HL-60/S4 (cell line): ENCODE results near the gene RNF223.
"Not testable (repeated sequence)": the region's sequence is repeated elsewhere in the genome, so short reads cannot be mapped to it uniquely, and the experiment has no call there.

Experiments
- in situ Hi-C: fragments of 300-500 bp; cut with MboI; formaldehyde crosslinking; loops from 2 replicates; pipeline ENCODE4 v1.14.3; 2022; ENCODE audit warnings: low sequenced_read_pairs

RNF223 gene

GRCh38 chr1:1031659-1032235 is 42.4 kb downstream of the RNF223 start:
- in situ Hi-C loops = no loop called here

GRCh38 chr1:1030867-1031658 is 43.0 kb downstream of the RNF223 start:
- in situ Hi-C loops = not testable (repeated sequence)

GRCh38 chr1:1027791-1028190 is 46.3 kb downstream of the RNF223 start:
- in situ Hi-C loops = no loop called here

GRCh38 chr1:1026599-1027413 is 47.3 kb downstream of the RNF223 start:
- in situ Hi-C loops = no loop called here

GRCh38 chr1:1025730-1026129 is 48.4 kb downstream of the RNF223 start:
- in situ Hi-C loops = no loop called here

- in situ Hi-C loops = no loop called here
Observed at GRCh38 chr1:1024771-1025699, 49.1 kb downstream of the RNF223 start.

GRCh38 chr1:1024149-1024770 is 49.8 kb downstream of the RNF223 start:
- in situ Hi-C loops = no loop called here

- in situ Hi-C loops = no loop called here
Observed at GRCh38 chr1:1023700-1024099, 50.4 kb downstream of the RNF223 start.

GRCh38 chr1:1022302-1023009 is 51.6 kb downstream of the RNF223 start:
- in situ Hi-C loops = no loop called here

GRCh38 chr1:1021920-1022259 is 52.2 kb downstream of the RNF223 start:
- in situ Hi-C loops = no loop called here

GRCh38 chr1:1021010-1021919 is 52.8 kb downstream of the RNF223 start:
- in situ Hi-C loops = no loop called here
